ENCODE measurements around the gene PARP3. TPM values are rescaled to one million over a fixed set of nuclear protein-coding genes. Genes with fewer than 3 reads are reported as not detected.

The PARP3 gene
- total and polyA plus RNA-seq, 10 of the 15 experiments (the other 5 are each of a cell fraction or from before 2014, with no cell fraction given), result 2.1 to 31.2 (median 19.5) TPM

DNA sequence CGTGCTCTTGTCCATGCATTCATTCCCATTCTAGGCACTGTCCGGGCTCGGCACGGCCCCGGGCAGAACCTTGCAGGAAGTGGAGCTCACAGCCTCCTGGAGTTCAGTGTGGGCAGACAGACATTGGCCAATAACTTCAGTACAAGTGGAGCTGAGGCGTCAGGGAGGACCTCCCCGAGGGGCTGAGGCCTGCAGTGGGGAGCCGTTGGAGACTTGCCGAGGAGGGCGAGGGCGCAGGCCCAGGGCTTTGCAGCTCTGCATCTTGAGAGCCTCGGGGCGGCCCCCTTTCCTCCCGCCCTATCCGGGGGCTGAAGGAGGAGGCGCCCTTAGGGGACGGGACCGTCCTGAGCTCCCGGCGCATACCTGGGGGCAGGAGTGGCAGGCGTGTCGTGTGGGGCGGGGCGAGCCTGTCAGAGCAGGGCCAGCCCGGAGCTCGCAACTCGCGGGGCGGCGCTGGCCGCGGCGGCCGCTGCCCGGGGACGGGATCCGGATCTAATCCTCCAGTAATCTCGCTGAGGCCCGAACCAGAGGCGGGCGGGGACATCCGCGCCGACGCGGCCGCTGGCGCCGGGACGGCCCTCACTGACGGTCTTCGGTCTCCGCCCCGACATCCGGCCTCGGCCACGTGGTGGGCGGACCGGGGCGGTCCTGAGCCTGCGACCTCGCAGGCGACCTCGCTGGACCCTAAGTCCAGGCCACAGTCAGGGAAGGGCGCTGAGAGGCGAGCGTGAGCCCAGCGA, 40.8 kb downstream of the PARP3 start, which contains the start of gene ACY1 (continued):
- TF ChIP-seq POLR2AphosphoS2 (IDR thresholded peaks at IDR 0.05; ENCODE audit: low read depth, low read length), result 0 out of 2 replicates have a peak, but pooled peaks have one; percentile 70
- TF ChIP-seq POU2F2 (IDR thresholded peaks at IDR 0.05; ENCODE audit: borderline replicate concordance, low read depth, low read length), result 0 out of 3 replicates have a peak, but pooled peaks have one; percentile 6
- TF ChIP-seq RB1 (IDR thresholded peaks at IDR 0.05; ENCODE audit: borderline replicate concordance), result no peak; the same call in 1 of the 2 replicates
- TF ChIP-seq TCF7 (IDR thresholded peaks at IDR 0.05; ENCODE audit: borderline replicate concordance), result no peak
- TF ChIP-seq, protein P1, sequence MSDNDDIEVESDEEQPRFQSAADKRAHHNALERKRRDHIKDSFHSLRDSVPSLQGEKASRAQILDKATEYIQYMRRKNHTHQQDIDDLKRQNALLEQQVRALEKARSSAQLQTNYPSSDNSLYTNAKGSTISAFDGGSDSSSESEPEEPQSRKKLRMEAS (IDR thresholded peaks at IDR 0.05; ENCODE audit: low read depth, low read length), result peak; percentile 90
- TF ChIP-seq CHD2 (IDR thresholded peaks at IDR 0.05; ENCODE audit: borderline replicate concordance, low read depth, low read length), result no peak
- TF ChIP-seq BRCA1 (IDR thresholded peaks at IDR 0.05; ENCODE audit: low read depth, low read length), result no peak
- no peak for TF ChIP-seq RUNX3 (IDR thresholded peaks at IDR 0.05; ENCODE audit: low read length)
- peak; percentile 35; the same call in 1 of the 2 replicates for TF ChIP-seq TAF1 (IDR thresholded peaks at IDR 0.05; ENCODE audit: borderline replicate concordance, low read depth, low read length)
- TF ChIP-seq SMAD5 (IDR thresholded peaks at IDR 0.05; ENCODE audit: low read depth), result no peak
- TF ChIP-seq NFYB (IDR thresholded peaks at IDR 0.05; ENCODE audit: insufficient read depth, low read depth, low read length), result 0 out of 2 replicates have a peak, but pooled peaks have one; percentile 21
- TF ChIP-seq RAD51 (IDR thresholded peaks at IDR 0.05), result peak; percentile 45; the same call in 1 of the 2 replicates
- no peak for TF ChIP-seq SUPT20H (IDR thresholded peaks at IDR 0.05; ENCODE audit: borderline replicate concordance, control insufficient read depth, low read depth, low read length)
- TF ChIP-seq ZNF24 (IDR thresholded peaks at IDR 0.05), result no peak
- no peak for TF ChIP-seq SREBF2 (IDR thresholded peaks at IDR 0.05; ENCODE audit: low read length)
- TF ChIP-seq CREB1 (IDR thresholded peaks at IDR 0.05; ENCODE audit: low read depth), result peak; percentile 65; the same call in 1 of the 2 replicates
- peak; percentile 50 for TF ChIP-seq RELA (IDR thresholded peaks at IDR 0.05; ENCODE audit: borderline replicate concordance, partially characterized antibody)
- no peak for TF ChIP-seq MEF2B (IDR thresholded peaks at IDR 0.05; ENCODE audit: partially characterized antibody, poor library complexity, severe bottlenecking)
- TF ChIP-seq, protein P2, sequence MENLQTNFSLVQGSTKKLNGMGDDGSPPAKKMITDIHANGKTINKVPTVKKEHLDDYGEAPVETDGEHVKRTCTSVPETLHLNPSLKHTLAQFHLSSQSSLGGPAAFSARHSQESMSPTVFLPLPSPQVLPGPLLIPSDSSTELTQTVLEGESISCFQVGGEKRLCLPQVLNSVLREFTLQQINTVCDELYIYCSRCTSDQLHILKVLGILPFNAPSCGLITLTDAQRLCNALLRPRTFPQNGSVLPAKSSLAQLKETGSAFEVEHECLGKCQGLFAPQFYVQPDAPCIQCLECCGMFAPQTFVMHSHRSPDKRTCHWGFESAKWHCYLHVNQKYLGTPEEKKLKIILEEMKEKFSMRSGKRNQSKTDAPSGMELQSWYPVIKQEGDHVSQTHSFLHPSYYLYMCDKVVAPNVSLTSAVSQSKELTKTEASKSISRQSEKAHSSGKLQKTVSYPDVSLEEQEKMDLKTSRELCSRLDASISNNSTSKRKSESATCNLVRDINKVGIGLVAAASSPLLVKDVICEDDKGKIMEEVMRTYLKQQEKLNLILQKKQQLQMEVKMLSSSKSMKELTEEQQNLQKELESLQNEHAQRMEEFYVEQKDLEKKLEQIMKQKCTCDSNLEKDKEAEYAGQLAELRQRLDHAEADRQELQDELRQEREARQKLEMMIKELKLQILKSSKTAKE (IDR thresholded peaks at IDR 0.05; ENCODE audit: low read depth, poor library complexity, severe bottlenecking), result no peak
- TF ChIP-seq EGR1 (IDR thresholded peaks at IDR 0.05; ENCODE audit: borderline replicate concordance in 1 of 2, low read depth in 2 of 2, low read length in 2 of 2), result no peak
- no peak for TF ChIP-seq MYB (IDR thresholded peaks at IDR 0.05; ENCODE audit: borderline replicate concordance, low read depth, low read length)
- peak; percentile 71 for TF ChIP-seq POLR2AphosphoS5 (IDR thresholded peaks at IDR 0.05; ENCODE audit: low read length)
- no peak for TF ChIP-seq ESRRA (IDR thresholded peaks at IDR 0.05; ENCODE audit: low read length)
- peak; percentile 65 for TF ChIP-seq IKZF1 (conservative IDR thresholded peaks at IDR 0.05)
- TF ChIP-seq BACH1 (IDR thresholded peaks at IDR 0.05; ENCODE audit: borderline replicate concordance), result peak; percentile 84
- no peak for TF ChIP-seq WRNIP1 (IDR thresholded peaks at IDR 0.05; ENCODE audit: borderline replicate concordance, low read depth, low read length)
- TF ChIP-seq NR2C1 (IDR thresholded peaks at IDR 0.05), result no peak
- no peak for TF ChIP-seq RAD21 (IDR thresholded peaks at IDR 0.05; ENCODE audit: insufficient read depth, low read depth, low read length)
- no peak for TF ChIP-seq SRF (IDR thresholded peaks at IDR 0.05; ENCODE audit: low read depth in 2 of 2, low read length in 2 of 2)

Data from GM12878 (cell line).